Measurements from ENCODE around the gene PYGM.
A peak's percentile ranks its signal among the peaks of the same experiment; 100 is the strongest.

The PYGM gene

DNA sequence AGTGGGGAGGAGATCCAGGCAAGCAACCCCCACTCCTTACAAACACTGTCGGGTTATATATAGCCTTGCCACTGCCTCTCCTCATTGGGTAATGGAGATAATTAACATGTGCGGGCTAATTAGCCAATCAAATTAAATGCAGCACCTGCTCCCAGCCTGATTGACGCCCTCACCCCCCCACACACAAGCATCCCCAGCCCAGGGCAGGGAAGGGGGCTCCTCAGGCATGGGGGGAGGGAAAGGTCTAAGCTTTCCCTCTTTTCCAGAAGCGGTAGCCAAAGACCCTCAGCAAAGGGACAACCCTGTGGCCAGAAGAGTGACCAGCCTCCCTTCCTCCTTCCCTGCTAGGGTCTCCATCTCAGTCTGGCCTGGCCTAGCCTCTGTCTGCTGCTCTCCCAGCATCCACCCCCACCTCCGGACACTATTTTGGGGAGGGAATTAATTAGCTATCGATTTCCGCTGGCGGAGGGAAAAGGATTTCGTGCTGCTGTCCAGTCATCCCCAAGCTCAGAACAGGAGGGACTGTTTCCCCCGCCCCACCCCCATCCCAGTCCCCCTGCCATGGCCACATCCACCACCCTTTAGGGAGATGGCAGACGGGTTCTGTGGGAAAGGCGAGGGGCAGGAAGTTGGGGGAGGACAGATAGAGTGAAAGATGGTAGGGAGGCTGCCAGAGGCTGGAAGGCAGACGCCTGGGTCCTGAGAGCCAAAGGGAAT lies 43.9 kb downstream of the PYGM start:
- no peaks in the 10 kb centered on the region for H3K4me1 ChIP-seq
- H3K27me3 ChIP-seq = no peaks in the 10 kb centered on the region; the same call in none of the 2 replicates
- H3K4me3 ChIP-seq (ENCODE audit: low read depth, low read length) = no peak overlapping the region
- DNase-seq = no peak
- H3K36me3 ChIP-seq = no peaks in the 10 kb centered on the region
- TF ChIP-seq, protein P1, sequence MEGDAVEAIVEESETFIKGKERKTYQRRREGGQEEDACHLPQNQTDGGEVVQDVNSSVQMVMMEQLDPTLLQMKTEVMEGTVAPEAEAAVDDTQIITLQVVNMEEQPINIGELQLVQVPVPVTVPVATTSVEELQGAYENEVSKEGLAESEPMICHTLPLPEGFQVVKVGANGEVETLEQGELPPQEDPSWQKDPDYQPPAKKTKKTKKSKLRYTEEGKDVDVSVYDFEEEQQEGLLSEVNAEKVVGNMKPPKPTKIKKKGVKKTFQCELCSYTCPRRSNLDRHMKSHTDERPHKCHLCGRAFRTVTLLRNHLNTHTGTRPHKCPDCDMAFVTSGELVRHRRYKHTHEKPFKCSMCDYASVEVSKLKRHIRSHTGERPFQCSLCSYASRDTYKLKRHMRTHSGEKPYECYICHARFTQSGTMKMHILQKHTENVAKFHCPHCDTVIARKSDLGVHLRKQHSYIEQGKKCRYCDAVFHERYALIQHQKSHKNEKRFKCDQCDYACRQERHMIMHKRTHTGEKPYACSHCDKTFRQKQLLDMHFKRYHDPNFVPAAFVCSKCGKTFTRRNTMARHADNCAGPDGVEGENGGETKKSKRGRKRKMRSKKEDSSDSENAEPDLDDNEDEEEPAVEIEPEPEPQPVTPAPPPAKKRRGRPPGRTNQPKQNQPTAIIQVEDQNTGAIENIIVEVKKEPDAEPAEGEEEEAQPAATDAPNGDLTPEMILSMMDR (IDR thresholded peaks at IDR 0.05; ENCODE audit: low read depth, low read length) = no peak
- no peaks in the 10 kb centered on the region for H3K9me3 ChIP-seq

DNA sequence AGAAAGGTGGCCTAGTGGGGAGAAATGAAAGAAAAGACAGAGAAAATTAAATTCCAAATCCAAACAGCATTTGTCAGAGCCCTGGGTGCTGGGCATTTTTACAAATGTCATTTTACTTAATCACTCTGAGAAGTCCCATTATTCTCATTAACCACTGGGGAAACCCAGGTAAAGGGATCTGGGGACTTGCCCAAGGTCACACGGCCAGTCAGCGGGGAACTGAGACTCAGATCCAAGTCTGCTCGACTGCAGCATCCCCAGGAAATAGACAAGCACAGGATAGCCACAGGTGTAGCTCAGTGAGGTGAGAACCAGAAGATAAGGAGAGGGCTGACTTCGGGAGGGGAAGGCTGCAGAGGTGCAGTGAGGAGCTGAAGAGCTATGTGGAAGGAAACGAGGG lies 44.7 kb downstream of the PYGM start:
- Histone ChIP-seq H3K9me3 (no peaks in the 10 kb centered on the region), H3K36me3 (no peaks in the 10 kb centered on the region), H3K4me3 (ENCODE audit: low read depth, low read length) (no peak overlapping the region), H3K4me1 (no peaks in the 10 kb centered on the region), H3K27me3 (no peaks in the 10 kb centered on the region; the same call in none of the 2 replicates)
- DNase-seq = no peak
- TF ChIP-seq, protein P1 (IDR thresholded peaks at IDR 0.05; ENCODE audit: low read depth, low read length) = no peak

DNA sequence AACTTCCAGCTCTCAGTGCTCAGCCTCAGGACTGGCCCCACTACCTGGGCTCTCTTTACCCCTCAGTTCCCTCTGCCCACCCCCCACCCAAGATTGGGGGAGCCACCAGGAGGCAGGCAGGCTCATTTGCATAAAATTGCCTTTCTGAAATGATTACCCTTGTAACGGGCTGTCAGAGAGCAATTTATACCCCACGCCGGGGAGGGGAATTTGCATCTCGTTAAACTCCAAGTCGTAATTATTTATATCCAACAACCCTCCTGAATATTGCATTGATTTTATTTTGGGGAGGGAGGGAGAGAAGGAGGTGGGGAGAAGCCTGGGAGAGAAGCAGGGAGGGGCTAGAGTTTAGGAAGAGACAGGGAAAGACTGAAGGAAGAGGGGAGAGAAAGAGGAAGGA lies 45.1 kb downstream of the PYGM start:
- TF ChIP-seq, protein P1 (IDR thresholded peaks at IDR 0.05; ENCODE audit: low read depth, low read length) = no peak
- no peak for DNase-seq
- H3K27me3 ChIP-seq = no peaks in the 10 kb centered on the region; the same call in none of the 2 replicates
- H3K9me3 ChIP-seq = no peaks in the 10 kb centered on the region
- H3K4me3 ChIP-seq (ENCODE audit: low read depth, low read length) = no peak overlapping the region
- no peaks in the 10 kb centered on the region for H3K4me1 ChIP-seq
- H3K36me3 ChIP-seq = no peaks in the 10 kb centered on the region

DNA sequence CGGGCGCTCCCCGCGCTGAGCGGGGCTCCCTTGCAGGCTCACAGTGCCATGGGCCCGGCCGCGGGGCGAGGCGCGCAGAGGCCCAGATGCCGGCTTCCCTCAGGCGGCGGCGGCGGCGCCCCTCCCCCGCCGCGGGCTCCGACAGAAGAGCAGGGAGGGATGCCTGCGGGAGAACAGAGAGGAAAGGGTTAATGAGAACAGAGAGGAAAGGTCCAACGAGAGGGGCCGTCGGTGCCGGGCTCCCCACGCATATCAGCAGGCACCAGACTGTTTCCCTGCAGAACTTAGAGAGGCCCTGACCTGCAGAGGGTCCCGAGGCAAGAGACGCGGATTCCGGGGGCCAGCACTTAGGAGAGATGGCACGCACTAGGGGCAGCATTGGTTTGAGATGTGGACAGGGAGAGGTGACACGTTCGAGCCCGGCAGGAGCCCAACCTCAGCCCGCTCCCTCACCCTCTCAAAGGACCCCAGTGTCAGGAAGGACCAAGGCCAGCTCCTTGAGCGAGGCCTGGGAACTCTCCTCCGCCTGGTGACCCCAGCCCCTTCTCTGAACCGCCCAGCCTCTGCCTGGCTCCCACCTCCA lies 45.9 kb downstream of the PYGM start:
- Histone ChIP-seq H3K4me1 (no peaks in the 10 kb centered on the region), H3K36me3 (no peaks in the 10 kb centered on the region), H3K9me3 (no peaks in the 10 kb centered on the region), H3K27me3 (no peaks in the 10 kb centered on the region; the same call in none of the 2 replicates), H3K4me3 (ENCODE audit: low read depth, low read length) (no peak overlapping the region)
- TF ChIP-seq, protein P1 (IDR thresholded peaks at IDR 0.05; ENCODE audit: low read depth, low read length) = no peak
- DNase-seq = no peak

DNA sequence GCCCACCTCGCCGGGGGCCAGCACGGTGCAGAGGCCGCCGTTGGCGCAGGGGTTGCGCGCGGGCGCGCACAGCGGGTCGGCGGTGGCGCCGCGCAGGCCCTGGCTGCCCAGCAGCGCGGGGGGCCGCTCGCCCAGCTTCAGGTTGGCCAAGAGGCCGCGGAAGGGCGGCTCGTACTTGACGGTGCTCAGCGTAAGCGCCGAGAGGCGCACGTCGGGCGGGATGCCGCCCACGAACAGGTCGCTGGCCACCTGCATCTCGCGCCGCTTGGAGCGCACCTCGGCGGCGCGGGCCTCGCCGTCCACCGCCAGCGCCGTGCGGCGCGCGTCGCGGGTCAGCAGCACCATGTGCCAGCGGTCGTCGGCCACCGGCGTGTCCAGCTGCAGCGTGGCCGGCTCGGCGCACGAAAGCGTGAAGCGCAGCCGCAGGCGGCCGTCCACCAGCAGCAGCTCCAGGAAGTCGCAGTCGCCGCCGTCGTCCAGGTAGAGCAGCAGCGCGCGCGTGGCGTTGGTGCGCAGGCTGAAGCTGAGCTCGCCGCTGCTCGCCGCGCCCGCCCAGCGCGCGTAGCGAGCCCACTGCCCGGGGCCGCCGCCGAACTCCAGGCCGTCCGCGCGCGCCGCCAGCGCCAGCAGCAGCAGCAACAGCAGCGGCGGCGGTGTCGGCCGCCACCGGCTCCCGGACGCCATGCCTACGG lies 46.6 kb downstream of the PYGM start:
- no peaks in the 10 kb centered on the region for H3K4me1 ChIP-seq
- TF ChIP-seq, protein P1 (IDR thresholded peaks at IDR 0.05; ENCODE audit: low read depth, low read length) = no peak
- peak; percentile 68 for DNase-seq
- H3K36me3 ChIP-seq = no peaks in the 10 kb centered on the region
- no peaks in the 10 kb centered on the region for H3K9me3 ChIP-seq
- H3K4me3 ChIP-seq (ENCODE audit: low read depth, low read length) = no peak overlapping the region
- no peaks in the 10 kb centered on the region; the same call in none of the 2 replicates for H3K27me3 ChIP-seq
